IMR-90 (cell line): Measurements from ENCODE around the gene ALOXE3.

Experiments
- CEBPB ChIP-seq: IDR thresholded peaks from 2 replicates; pipeline ENCODE4 v1.6.1; 2012; ENCODE audit warnings: low read depth, low read length, improper control_type of control experiment
- POLR2A ChIP-seq: IDR thresholded peaks from 2 replicates; pipeline ENCODE4 v1.6.1; 2012; ENCODE audit warnings: mild to moderate bottlenecking, low read depth, low read length
- TF ChIP-seq, protein P1 (sequence below): conservative IDR thresholded peaks from 2 replicates; pipeline ENCODE4 v1.5.1; 2012; ENCODE audit warnings: mild to moderate bottlenecking, low read depth, low read length, improper control_type of control experiment

DNA sequence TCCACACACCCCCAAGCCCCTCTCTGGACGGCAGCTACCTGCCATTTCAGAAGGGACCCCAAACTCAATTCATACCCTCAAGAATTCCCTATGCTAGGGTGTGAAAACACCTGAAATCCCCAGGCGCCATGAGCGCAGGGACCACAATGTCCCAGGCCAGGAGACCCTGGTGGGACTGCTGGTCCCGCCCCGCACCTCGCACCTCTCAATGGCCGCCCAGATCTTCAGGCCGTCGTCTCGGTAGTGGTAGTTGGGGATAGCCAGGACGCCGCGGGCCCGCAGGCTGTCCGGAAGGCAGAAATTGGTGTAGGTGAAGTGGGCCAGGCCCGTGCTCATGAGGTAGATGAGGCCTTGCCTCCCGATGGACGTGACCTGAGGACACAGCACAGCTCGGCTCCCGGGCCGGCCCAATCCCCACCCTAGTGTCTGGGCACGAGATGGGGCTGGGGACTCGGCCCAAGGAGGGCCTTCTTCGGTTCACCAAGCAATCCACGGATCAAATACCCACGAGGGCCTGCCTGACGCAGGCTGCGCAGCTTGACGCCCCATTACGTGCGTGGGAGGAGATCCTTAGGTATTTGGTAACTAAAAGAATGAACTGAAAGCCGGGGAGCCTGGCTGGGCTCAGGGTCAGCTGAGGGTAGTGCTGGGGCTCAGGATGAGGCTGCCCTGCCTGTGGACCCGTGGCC lies 9.2 kb downstream of the ALOXE3 start:
- TF ChIP-seq, protein P1, sequence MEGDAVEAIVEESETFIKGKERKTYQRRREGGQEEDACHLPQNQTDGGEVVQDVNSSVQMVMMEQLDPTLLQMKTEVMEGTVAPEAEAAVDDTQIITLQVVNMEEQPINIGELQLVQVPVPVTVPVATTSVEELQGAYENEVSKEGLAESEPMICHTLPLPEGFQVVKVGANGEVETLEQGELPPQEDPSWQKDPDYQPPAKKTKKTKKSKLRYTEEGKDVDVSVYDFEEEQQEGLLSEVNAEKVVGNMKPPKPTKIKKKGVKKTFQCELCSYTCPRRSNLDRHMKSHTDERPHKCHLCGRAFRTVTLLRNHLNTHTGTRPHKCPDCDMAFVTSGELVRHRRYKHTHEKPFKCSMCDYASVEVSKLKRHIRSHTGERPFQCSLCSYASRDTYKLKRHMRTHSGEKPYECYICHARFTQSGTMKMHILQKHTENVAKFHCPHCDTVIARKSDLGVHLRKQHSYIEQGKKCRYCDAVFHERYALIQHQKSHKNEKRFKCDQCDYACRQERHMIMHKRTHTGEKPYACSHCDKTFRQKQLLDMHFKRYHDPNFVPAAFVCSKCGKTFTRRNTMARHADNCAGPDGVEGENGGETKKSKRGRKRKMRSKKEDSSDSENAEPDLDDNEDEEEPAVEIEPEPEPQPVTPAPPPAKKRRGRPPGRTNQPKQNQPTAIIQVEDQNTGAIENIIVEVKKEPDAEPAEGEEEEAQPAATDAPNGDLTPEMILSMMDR = no peak
- TF ChIP-seq CEBPB (no peak), POLR2A (no peak)
